Germinal center (tissue), 1 donor: ENCODE data around the gene NSFL1C.

Source experiments
- DNase-seq: peaks from one replicate; pipeline ENCODE4 v3.0.0; 2012; ENCODE audit warnings: mixed read lengths, low spot score

NSFL1C gene

DNA sequence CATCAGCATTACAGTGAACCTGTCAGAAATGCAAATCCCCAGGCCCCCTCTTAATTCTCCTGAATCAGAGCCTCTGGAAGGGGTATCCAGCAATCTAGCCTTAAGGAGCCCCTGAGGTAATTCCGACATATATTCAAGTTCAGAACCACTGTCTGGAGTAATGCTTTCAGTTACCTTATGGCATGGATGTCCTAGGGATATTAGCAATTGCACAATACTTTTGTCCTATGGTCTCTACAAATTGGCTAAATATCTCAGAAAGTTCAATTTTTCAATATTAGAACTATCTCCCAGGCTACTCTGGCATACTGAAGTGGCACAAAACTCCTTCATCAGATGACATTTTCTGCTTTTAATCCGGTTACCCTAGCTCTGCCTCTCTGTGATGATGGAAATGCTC is 6.4 kb downstream of the NSFL1C start:
- no peak for DNase-seq

DNA sequence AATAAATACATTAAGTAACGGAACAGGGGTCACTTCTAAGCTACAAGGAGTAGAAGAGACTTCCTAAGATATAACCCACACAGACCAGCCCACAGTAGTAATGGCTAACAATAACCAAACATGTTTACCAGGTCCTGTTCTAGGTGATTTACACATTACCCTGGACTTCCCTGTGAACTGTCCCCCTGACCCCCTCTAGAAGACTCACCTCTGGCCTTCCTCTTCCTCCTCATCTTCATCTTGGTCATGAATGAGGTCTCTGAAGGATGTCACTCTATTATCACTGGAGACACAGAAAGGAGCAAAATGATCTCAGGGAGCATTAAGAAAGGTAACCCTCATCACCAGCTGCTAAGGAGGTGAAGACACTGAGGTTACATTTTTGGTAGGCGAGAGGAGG is 8.7 kb downstream of the NSFL1C start:
- no peak for DNase-seq

DNA sequence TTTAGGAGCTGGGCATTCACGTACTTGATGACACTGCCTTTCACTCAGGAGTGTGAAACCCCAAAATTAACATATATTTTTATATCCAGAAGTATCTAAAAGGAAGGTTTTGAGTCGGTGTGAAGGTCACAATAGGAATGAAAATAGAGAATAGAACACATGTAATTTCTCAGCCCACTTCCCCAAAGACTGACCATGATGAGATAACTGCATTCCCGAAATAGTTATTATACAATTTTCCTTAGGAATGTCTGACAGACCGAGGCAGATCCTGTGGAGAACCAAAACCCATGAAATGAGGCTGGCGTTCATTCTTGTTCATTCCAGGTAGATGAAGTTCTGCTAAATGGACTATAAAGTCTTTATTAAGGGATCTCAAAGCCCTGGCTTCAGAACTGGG is 10.3 kb downstream of the NSFL1C start:
- DNase-seq: no peak

DNA sequence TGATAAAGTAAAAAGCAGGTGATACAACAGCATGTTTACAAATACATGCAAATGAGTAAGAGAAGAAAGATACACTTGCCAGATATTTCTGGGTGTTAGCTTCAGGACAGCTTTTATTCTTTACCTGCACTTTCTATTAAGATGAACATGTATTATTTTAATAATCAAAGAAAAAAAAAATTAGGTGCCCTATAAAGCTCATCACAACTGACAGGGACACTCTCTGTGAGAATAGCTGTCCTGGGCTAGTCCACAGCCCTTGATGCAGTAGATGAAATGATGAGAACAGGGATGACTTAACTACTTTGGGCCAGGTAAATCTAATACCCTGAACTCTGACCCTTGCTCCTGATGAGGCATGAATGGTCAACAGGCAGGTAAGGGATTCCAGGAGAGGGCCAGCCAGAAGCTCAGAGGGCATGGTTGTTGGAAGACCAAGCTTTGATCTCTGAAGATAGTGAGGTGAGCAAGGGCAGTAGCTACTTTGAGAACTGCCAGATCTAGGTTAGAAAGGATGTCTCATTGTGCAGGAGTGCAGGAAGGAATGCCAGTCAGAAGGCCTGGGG is 15.6 kb downstream of the NSFL1C start:
- no peak for DNase-seq

DNA sequence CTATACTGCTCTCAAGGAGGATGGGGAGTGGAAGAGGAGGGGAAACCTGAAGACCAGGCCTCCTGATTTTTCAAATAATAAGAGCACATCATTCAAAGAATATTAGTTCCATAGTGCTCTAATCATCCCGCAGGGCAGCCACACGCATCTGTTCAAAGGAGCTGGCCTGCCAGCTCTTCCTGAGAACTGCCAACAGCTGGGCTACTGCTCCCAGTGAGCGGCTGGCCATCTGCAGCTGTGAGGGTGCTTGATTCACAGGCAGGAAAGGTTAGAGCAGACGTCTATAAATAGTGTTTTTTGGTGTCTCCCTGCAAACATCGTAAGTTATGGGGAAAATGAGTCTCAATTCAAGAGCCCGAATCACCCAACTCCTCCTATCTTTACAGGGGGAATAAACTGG is 17.3 kb downstream of the NSFL1C start:
- DNase-seq: no peak

DNA sequence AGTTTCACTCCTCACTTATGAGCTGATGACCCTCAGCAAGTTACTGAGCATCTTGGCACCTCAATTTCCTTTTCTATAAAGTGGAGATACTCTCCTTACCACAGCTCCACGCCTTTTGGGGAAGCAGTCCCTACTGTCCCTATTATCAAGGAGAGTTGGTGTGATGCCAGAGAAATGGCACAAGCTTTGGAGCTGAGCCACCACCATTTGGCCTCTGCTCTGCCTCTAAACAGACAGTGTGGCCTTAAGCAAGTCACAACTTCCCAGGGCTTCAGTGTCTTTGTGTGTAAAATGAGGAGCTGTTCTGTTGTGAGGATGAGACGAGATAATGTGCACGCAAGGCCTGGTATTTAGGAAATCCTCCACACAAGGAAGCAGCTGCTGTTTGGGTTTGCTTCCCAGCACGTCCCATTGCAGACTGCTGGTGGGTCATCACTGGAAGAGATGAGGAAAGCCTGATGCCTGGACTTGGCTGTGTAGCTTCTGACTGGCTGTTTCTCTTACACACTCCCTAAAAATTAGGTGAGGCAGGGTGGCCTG is 18.5 kb downstream of the NSFL1C start:
- no peak for DNase-seq

DNA sequence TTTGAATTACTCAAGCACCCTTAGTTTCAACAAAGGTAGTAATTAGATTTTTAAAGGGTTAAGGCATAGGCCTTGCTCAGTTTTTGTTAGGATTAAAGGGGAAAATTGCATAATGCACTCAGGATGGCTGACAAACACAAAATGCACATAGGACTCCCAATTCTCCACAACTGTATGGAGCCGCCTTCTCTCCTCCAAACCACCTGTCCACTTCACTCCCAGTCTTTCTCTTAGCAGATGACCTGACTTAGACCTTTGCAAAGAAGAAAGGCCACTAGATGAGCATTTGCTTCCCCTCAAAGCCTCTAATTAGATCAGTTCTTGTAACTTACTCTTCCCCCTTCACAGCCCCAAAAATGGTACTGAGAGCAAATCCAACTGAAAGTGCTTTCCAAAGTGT is 20.1 kb downstream of the NSFL1C start:
- DNase-seq: no peak

DNA sequence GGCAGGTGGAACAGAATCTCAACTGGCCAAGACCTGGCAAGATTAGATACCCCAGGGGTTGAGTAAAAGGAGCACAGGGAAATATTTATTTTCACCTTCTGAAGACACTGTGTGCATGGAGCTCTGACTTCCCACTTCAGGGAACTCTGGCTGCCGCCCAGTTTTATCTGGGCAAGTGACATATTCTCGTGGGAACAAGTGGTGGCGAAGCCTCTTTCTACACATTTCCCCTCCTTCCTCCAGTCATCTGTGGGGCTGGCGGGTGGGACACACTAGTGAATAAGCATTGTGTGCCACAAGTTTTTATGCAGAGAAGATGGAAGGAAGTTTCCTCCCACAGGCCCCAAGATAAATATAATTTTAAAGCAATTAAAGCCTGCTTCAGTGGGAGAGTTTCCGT is 23.6 kb downstream of the NSFL1C start:
- no peak for DNase-seq

DNA sequence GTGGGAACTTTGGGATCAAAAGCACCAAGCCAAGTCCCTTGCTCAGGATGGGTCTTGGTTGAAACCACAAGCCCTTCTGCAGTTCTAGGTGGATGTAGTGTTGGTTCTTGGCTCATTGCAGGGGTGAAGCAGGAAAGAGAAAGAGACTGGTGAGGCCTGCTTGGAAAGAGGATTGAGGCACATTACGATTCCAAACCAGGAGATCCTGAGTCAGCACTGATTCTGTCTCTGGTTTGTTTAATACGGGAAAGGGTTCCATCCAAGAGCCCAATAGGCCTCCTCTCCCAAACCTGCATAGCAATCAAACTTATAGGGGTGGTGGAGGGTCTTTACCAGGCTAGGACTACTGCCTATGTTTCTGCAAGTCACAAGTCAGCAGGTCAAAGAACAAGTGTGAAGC is 24.3 kb downstream of the NSFL1C start:
- DNase-seq: no peak

DNA sequence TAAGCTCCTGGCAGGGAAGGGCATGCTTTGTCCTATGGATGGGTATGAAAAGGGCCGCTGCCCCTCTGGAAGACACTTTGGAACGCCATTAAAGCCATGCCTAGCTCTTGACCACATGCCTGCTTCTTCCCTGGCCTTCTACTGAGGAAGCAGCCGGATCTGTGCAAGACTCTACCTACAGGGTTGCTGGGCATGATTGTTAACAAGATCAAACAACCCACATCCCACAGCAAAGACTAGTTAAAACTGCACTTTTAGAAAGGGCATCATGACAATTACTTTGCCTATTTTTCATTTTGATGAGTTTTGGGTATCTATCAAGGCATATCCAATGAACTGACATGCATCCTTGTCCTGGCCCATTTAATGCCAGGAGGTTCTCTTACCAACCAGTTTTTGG is 25.5 kb downstream of the NSFL1C start:
- DNase-seq: no peak

DNA sequence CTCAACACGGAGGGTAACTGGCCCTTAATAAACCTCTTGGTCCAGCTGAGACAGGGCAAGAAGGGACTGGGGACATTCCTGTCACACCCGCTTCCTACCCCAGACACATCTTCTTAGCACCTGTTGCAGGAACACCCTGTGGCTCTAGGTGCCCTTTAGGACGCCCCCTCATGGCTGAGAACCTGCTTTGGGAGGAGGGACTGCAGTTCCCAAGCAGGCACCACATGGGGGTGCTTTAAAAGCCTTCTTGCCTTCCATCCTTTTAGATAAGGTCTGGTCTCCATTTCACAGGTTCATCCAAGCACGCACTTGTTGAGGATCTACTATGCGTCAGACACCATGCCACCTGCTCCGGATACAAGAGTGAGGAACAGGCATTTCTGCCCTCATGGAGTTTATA is 26.6 kb downstream of the NSFL1C start:
- peak; percentile 35 for DNase-seq

DNA sequence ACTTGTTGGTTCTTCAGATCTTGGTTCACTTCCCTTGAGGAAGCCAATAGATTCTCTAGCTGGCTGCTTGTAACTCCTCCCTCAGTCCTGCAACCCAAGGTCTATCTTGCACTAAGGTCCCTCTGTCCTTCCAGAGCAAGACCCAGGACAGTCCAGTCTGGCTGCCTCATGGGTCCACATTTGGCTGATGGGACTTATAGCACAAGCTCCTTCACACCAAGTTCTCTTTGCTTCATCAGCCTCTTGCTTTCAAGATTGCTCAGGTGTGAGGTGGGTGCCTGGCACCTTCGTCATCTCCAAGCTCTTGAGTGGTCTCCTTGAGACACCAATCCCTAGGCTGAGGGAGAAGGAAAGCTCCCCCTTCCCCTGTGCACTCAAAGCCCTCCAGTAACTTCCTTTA is 28.3 kb downstream of the NSFL1C start:
- no peak for DNase-seq

DNA sequence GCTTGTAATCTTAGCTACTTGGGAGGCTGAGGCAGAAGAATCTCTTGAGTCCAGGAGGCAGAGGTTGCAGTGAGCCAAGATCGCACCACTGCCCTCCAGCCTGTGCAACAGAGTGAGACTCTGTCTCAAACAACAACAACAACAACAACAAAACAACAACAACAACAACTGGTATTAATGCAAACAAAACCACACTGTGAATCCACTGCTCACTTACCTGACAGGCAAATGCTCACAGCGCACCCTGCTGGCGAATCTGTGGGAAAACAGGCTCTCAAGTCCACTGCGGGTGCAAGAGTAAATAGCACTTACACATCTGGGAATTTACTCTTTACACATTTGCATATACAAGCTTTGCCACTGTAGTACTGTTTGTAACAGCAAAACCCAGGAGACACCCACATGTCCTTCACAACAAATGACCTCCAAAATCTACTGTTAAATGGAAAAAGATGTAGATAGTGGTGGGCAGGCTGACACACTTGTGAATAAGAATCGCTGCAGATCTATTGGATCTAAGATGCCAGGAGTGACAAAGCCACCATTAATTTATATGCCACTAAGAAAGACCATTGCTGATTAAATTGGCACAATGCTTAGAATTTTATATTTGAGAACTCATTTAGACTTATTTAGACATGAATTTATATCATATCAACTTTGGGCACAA is 29.3 kb downstream of the NSFL1C start:
- DNase-seq: peak; percentile 81

DNA sequence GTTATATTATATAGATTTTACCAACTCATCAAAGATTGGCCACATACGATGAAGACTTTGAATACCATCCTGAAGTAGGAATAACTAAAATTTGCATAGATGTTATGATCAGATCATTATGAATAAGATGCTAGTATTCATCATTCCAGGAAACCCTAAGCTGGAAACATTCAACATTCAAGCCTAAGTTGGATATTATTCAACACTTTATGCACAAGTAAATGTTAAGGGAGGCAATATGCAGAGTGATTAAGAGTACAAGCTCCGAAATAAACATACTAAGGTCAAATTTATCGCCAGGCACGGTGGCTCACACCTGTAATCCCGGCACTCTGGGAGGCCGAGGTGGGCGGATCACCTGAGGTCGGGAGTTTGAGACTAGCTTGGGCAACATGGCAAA is 30.4 kb downstream of the NSFL1C start:
- DNase-seq: no peak

DNA sequence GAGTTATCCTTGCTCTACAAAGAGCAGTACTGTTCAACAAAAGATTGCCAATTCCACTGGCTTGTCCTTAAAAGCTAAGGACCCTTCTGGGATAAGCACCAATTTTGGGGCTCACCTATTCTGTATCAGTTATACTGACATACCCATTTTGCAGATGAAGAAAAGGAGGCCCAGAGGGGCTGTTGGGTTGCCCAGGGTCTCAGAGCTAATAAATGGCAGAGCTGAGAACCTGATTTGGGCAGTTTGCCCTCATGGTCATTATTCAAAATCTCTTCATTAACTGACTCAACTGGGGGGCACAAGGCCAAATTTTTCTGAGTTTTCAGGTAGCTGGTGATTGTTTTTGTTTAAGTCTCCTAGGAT is 31.3 kb downstream of the NSFL1C start:
- DNase-seq: no peak

DNA sequence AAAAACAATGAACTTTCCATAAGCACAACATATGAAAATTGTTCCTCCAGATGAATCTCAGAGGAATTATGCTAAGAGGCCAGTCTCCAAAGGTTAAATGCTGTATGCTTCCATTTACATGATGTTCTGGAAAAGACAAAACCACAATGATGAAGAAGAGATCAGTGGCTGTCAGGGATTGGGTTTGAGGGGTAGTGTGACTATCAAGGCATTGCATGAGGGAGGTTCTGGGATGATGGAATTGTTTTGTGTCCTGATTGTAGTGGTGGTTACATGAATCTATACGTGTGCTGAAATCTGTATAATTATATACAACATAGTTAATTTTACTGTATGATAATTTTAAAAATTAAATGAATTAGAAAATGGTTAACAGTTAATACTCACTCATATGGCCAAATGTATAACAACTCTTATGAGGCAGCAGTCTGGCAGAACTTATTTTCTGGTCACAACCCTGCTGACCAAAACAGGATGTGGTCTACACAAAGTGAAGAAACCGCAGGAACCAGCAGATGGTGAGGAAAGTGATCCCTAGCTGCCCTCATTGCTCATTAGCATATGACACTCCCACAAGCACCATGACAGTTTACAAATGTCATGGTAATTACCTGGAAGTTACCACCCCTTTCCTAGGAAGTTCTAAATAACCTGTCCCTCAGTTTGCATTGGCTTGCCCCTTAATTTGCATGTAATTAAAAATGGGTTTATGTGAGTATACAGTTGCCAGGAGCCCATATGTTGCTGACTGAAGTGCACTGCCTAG is 31.9 kb downstream of the NSFL1C start:
- DNase-seq: peak; percentile 39

DNA sequence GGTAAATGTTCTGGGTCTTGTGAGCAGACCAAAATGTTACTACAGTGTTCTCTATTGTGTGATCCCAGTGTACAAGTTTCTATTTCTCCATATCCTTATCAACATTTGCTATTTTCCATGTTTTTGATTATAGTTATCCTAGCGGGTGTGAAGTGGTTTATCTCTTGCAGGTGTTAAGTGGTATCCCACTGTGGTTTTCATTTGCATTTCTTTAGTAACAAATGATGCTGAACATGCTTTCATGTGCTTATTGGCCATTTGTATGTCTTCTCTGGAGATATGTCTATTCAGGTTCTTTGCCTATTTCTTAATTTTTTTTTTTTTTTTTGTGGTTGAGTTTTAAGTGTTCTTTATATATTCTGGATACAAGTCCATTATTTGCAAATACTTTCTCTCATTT is 35.5 kb downstream of the NSFL1C start:
- DNase-seq: no peak

DNA sequence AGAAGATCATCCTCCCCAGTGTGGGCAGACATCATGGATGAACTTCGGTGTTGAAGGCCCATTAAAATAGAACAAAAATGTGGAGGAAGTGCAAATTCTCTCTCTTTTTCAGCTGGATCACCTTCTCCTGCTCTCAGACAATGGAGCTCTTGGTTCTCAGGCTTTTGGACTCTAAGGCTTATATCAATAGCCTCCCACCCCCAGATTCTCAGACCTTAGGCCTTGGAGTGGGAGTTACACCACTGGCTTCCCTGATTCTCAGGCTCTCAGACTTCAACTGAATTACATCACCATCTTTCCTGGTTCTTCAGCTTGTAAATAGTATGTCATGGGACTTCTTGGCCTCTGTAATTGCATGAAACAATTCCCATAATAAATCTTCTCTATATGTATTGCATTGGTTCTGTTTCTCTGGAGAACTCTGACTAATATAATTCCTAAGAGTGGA is 36.6 kb downstream of the NSFL1C start:
- DNase-seq: no peak

DNA sequence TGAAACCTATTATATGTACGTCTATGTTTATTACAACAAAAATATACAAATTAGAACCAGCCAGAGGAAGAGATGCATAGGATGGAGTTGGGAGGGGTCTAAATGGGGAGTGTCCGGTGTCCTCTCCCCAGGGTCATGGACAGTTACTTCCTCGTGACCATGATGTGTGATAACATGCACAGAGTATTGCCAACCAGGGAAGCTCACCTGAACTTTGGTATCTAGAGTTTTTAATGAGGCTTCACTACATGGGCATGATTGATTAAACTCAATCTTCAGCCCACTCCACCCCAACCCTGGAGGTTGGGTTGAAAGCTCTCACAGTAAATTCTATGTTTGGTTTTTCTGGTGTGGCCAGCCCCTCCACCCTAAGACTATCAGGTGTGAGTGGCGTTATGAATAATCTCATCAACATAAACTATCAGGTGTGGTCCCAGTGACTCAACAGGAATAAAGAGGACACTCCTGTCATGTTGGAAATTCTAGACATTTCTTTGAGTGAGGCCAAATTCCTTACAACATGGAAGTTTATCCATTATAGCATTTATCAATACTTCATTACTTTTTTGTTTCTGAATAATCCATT is 37.4 kb downstream of the NSFL1C start:
- DNase-seq: no peak

DNA sequence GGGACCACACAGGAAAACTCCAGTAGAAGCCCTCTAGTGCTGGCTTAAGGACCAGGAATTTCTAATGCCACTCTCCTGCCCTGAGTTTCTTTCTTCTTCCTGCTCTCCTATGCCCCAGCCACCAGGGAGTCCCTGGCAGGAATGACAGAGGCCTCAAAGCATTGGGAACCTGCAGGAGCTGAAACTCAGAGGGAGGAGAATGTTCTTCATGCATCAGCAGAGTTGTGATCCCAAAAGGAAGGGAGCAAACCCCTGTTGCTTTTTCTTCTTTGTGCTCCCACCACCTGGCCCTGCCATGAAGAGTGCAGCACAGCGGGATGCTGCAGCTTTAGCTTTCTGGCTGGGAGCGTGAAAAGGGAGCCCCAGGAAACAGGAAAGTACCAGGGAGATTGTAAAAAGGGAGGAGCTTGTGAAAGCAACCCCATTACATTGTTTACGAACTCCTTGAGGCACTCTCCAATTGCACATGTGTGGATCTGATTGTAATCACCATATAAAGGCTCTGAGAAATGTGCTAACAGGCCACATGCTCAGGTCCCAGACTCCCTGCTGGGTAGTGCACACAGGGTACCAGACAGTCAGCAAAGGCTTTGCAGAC is 39.1 kb downstream of the NSFL1C start:
- no peak for DNase-seq

DNA sequence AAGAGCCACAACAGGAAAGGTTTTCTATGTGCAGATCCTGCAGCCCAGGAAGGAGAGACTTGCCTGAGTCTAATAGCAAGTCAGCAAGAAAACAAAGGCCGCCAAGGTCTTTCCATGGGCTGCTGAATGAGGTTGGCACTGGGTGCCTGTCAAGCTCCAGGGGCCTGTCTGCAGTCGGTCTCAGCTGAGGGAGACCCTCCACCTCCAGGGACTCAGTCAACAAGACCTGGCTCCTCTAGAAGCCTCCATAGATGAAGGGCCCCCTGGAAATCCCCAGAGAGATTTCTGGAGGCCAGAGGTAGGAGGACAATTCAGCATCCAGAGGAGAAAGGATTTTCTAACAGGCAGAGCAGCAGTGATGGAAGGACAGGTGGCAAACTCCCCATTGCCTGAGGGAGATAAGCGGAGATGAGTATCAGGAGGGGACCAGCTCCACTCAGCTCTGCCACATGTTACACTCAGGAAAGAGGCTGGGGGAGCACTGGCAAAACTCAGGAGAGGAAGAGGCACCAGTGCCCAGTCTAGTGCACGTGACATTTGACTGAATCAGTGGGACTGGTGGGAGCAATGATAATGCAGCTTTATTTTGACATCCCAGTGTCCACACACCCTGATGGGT is 40.3 kb downstream of the NSFL1C start:
- no peak for DNase-seq

DNA sequence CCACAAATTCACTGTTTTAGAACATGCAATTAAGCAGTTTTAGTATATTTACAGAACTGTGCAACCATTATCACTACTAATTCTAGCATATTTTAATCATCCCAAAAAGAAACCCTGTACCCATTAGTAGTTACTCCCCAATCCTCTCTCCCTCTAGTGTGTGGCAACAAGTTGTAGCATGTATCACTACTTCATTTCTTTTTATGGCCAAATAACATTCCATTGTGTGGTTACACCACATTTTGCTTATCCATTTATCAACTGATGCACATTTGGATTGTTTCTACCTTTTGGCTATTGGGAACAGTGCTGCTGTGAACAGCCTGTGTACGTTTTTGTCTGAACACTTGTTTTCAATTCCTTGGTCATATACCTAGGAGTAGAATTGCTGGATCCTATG is 42.3 kb downstream of the NSFL1C start:
- no peak for DNase-seq
